Bone marrow (tissue), 2 donors: ENCODE data around the gene NHEJ1.

Experiments
- DNase-seq, 2 donors: peaks; one replicate each; lab custom pipeline; 2025; lab: John Stamatoyannopoulos, UW

The NHEJ1 gene

DNA sequence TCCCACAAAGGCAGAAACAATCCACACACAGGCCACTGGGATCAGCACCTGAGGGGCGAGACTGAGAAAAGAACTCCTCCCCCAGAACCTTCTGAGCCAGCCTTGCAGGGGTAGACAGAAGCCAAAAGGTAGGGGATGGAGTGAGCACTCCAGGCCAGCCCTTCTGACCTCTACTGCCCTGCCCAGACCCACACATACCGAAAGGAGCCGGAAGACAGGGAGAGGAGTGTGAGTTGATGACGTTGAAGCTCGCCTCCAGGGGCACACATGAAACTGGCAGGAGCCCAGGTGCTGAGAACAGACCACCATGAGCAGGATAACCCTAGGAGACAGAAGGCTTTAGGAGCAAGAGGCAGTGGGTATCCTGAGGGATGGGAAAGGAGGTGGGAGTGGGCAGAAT, 7.4 kb upstream of the NHEJ1 start:
- DNase-seq, result no peak

DNA sequence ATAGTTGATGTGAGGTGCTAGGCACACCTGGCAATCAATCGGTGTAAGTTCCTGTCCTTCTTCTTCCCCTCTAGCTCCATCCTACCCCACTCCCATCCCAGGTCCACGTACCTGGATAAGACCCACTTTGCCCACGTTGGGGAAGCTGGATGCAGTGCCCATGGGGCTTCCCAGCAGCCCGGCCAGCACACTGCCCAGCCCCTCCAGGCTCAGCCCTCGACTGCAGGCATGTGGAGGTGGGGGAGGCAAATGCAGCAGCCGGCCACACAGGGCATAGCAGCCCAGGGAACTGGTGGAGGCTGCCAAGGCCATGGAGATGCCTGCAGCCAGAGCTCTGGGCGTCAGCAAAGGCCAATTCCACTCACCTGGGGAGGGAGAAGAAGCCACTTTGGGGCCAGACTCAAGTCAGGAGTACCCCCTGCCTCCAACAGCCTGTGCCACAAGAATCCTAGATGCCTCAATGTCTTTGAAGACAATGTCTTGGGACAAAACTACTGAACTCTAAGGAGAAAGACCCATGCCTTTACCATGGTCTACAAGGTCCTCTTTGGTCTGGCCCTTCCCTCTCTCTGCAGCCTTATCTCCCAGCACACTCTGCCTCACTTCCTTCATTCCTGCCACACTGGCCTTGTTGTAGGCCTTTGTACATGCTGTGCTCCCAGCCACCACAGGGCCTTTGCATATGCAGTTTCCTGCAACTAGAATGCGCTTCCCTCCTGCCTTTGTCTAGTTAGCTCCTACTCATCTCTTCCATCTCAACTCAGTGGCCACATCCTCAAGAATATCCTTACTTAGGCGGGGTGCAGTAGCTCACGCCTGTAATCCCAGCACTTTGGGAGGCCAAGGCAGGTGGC, 4.7 kb upstream of the NHEJ1 start:
- DNase-seq, result no peak

- no peak for DNase-seq
Observed at GRCh38 chr2:219163156-219163555, 2.5 kb upstream of the NHEJ1 start.

GRCh38 chr2:219161097-219161496, 482 bp upstream of the NHEJ1 start:
- no peak for DNase-seq

- DNase-seq, result no peak
Observed at GRCh38 chr2:219159771-219160185, 837 bp downstream of the NHEJ1 start.

DNA sequence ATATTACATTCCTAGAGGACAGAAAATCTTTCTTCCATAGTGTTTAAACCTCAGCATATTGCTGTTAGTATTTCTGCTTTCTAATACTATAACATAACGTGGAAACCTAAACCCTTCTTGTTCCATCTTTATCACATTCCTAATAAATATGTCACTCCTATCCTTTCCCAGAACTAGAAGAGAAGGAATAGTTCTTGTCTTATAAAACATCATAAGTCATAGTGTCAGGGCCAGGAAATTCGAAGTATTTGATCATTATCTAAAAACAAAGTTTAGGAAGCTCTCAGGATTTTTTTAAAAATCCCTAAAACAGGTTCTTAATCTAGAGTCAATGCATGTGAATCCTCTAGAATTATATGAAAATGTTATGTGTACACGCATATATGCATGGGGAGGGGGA, 2.0 kb downstream of the NHEJ1 start:
- no peak for DNase-seq

- DNase-seq, result no peak
Observed at GRCh38 chr2:219158025-219158424, 2.6 kb downstream of the NHEJ1 start.

DNA sequence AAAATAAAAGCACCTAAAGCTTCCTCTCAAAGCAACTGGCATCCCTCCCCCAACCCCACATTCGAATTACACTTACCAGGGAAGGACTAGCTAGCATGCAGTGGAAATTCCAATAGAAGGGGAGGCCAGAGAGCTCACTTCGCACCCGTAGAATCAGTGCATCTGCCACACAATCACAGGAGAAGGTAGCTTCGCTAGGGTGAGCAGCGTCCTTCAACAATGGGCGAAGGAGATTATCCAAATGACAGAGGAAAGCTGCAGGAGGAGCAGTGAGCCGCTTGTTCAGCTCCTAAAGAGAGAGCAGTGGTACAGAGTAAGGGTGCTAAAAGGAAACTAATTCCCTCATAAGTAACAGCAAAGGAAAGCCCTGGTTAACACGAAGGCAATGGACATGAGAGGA, 3.2 kb downstream of the NHEJ1 start:
- DNase-seq, result no peak

GRCh38 chr2:219155054-219155644, 5.5 kb downstream of the NHEJ1 start:
- DNase-seq, result peak in 1 of 2 donors; percentile 56

- DNase-seq, result no peak
Observed at GRCh38 chr2:219149667-219150066, 10.9 kb downstream of the NHEJ1 start.

- DNase-seq, result no peak
Observed at GRCh38 chr2:219142329-219142728, 18.3 kb downstream of the NHEJ1 start.

GRCh38 chr2:219140722-219141121, 19.9 kb downstream of the NHEJ1 start:
- no peak for DNase-seq

DNA sequence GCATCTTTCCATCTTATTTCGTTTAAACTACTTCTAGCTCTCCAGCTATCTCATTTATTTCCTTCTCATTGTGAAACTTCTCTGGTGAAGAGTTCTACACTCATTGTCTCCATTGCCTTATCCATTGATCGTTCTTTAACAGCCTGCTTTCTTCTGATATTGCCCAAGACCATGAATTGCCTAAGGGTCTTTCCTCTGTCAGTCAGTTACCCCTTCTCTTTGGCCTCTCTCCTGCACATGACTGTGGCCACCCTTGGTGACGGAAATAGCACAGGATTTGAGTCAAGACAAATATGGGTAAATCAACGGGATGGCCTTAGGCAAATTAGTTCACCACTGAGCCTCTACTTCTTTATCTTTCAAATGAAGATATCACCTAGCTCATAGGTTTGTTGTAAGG, 26.6 kb downstream of the NHEJ1 start:
- no peak for DNase-seq

DNA sequence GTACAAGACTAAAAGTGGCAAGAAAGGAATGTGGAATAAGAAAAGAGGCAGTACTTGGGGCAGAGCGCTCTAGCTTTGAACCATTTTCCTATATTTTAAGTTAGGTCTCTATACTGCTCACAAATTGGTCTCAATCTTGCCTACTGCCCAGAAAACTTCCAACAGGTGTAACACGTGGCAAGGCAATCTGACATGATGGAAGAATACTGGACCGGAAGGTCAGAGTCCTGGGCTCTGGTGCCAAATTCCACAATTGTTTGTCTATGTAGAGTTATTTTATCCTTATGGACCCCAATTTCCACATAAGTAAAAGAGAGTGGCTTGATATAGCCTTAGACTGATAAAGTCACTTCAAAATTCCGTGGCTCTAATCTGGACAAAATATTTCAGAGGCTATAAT, 28.9 kb downstream of the NHEJ1 start:
- DNase-seq, result no peak

DNA sequence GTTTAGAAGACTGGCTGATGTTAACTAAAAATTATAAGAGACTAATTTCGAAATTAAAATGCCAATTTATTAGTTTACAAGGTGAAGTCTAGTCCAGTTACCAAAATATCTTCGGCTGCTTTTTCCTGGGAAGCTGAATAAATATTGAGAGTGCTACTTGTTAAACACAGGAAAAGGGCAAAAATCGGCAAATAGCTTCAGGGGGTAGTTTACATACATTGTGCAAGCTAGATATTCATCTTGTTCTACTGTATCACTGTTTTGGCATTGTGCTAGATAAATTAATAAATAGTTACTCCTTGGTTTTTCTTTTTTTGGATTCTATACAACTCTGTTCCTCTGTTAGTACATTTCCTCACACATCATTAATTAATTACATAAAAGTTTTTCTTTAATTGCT, 29.3 kb downstream of the NHEJ1 start:
- DNase-seq, result no peak

- DNase-seq, result no peak
Observed at GRCh38 chr2:219129589-219129988, 31.0 kb downstream of the NHEJ1 start.

- DNase-seq, result no peak
Observed at GRCh38 chr2:219128396-219128795, 32.2 kb downstream of the NHEJ1 start.

GRCh38 chr2:219127037-219127635, 33.5 kb downstream of the NHEJ1 start:
- no peak for DNase-seq

DNA sequence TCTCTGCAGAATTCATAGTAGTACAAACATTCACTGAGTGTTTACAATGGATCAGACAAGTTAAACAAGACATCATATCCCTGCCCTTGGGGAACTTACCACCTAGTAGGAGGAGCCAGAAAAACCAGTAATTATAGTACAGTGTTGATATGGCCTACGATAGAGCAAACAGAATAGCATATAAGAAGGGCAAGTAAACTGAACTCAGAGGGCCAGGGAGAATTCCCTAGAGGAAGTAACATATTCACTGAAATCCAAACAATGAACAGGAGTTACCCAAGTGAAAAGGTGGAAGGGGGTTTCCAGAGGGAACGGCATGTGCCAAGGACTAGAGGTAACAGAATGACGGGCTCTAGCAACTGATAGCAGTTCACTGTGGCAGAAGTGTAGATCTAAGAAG, 34.1 kb downstream of the NHEJ1 start:
- DNase-seq, result no peak

DNA sequence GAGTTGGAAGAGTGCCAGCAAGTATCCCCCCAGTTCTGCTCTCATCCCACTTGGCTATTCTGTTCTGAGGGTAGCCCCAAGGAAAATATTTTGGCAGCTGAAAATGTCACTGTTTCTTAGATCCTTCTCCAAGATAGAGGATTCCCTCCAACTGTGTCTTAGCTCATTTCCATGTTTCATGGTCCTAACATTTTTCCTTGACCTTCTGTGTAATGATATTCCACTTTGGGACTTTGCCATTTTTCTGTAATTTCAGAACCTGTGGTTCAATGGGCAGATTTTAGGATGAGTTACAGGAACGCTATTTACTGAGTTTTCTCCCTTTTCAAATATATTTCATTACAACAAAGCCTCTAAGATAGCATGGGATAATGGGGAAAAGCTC, 34.7 kb downstream of the NHEJ1 start:
- no peak for DNase-seq

DNA sequence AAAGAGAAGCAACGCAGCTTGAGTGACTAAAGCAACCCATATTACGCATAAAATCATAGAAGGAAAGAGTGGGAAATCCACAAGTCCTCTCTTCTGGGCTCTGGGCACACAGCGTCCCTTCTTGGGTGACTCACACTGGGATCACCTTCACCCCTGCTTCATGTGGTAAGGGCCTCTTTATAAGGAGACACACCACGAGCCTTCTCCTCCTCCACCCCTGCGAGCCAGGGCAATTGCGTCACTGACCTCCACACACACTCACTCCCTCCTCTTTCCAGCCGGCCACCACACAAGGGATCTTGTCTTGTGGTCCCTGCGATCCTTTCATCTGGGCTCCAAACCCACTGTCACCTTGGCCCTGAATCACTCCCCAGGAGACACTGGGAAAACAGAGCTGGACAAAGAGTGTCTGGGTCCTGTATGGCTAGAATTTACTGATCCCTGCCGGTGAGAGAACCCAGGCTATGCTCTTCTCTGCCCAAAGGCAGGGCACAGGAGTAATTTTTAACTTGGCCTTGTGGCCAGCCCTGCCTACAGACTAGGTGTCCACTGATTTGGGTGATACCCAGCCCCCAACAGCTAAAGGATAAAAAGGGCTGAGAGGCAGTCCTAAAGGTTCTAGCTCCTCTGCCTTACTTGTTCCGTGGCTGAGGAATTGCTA, 35.3 kb downstream of the NHEJ1 start:
- DNase-seq, result no peak

DNA sequence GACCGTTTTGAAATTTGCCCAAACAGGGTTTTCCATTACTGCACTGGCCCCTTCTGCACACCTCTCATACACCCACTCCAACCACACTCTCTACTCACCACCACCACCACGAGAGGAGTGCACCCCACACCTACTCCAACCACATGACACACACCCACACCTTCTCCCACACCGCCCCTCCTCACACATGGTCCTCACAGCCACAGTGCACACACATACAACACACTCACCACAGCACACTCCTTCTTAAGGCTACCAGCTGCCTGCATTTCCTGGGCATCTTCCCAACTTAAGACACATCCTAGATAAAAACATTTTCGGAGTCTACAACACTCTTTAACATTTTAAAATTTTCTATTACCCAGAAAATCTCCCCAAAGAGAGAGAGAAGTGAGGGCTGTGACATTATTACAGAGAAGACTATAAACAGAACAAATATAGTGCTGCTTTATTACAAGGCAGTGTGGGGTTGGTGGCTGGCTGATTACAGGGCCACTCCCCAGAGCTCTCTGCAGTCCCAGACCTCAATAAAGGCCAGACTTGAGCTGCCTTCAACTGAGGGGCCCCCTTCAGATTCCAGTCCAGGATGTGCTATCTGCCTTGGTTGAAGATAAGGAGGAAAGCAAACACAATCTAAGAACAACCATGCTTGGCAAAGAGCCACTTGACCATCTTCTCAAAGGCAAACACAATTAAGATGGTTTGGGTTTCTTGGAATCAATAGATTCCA, 36.1 kb downstream of the NHEJ1 start:
- DNase-seq, result no peak
